GM21825 (cell line): Measurements from ENCODE around the gene RAB3C.

Experiments
- ATAC-seq: cut with Tn5 transposase; IDR thresholded peaks from one replicate; pipeline ENCODE4 v1.9.1; 2021; ENCODE audit warnings: mild to moderate bottlenecking, moderate library complexity; ENCODE audit not compliant: unreplicated experiment

The RAB3C gene

GRCh38 chr5:58765058-58765457, 182.2 kb downstream of the RAB3C start:
- no peak for ATAC-seq

DNA sequence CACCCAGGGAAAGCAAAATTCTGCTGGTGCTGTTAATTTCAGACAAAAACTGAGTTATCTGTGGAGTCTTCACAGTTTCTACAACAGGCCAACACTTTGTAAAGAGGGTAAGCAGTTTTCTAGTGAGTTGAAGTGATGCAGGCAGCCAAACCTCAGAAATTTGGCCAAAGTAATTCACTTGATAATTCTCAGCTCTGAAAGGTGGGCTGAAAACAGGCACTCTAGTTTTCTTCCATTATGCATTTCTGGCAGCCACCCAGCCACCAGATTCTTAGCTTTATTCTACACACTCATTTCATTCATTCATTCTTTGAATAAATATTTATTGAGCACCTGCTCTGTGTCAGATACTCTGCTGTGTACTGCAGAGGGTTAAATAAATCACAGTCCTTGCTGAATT, 184.2 kb downstream of the RAB3C start:
- ATAC-seq: no peak

GRCh38 chr5:58770136-58770535, 187.3 kb downstream of the RAB3C start:
- no peak for ATAC-seq

- ATAC-seq: no peak
These were observed 188.9 kb downstream of the RAB3C start for GRCh38 chr5:58771796-58772195.

DNA sequence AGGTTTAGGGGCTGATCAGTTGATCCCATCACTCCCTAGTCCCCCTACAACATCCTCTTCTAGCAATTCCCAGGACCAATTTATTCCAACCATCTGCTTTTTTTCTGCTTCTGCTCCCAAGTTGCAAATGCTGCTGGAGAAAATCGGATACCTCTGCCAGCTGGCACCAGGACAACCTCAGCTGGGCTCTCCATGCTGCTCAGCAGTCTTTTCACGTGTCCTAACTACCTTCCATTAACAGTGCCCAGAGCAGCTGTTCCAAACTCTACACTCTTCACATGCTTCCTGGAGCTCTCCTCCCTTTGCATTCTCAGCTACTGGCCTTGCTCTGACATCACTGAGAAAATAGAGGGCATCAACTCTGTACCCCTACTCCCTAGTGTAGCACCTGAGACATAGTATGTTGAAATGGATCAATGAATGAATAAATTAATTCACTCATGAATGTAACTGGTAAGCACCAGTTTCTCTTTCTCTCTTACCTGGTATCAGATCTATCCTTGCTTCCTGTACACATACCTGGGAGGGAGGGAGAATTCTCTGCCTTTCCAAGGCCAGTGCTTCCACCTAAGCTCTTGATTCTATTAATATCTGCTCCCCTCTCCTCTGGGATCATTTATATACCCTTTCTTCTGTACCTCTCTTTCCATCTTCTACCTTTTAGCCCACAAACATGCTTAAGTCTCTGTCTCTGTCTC, 191.0 kb downstream of the RAB3C start:
- no peak for ATAC-seq

DNA sequence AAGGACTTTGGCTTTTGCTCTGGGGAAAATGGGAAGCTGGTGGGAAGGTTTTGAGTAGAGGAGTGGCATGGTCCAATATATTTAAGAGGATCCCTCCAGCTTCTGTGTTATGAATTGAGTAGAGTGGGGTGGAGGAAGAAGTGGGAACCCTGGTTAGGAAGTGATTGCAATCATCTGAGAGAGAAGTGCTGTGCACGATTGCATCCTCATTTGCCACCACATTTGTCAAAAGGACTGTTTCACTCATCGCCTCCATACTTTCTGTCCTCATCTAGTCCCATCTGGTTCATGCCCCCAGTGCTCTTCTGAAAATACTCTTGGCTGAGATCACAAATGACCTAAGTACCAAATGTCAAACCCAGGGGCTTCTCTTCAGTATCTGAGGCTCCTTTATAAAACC, 192.1 kb downstream of the RAB3C start:
- ATAC-seq: no peak

- ATAC-seq: peak; percentile 90
These were observed 192.9 kb downstream of the RAB3C start for GRCh38 chr5:58775701-58776262.

DNA sequence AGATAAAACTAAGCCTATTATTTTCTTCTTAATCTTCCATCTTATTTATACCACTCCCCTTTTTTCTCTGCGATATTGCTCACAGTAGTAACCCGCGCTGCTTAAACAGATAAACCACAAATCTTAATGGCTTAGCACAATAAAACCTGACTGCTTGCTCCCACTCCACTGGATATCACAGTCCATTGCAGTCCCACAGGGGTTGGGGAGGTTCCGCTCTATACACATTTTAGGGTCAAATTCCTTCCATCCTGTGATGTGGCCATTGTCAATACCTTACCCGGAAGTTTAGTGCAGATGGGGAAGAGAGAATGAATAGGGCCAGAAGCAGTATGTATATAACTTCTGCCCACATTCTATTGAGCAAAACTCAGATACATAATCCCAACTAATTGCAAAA, 193.7 kb downstream of the RAB3C start:
- no peak for ATAC-seq

DNA sequence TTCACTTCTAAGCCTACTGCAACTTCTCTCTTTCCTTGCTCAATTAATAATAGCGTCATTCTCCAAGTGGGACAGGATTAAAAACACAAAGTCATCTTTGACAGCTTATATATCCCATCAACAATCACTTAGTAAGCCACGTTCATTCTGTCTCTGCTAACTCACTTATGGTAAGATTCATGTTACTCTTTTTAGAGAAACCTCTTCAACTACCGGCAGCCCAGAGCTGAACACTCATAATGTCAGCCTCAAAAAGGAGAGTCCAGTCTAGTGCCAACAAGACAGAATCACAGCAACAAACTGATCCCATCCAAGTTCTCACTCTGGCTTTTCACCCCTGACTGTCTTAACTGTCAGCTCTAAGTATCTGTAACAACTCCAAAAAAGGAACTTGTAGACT, 196.0 kb downstream of the RAB3C start:
- ATAC-seq: no peak

DNA sequence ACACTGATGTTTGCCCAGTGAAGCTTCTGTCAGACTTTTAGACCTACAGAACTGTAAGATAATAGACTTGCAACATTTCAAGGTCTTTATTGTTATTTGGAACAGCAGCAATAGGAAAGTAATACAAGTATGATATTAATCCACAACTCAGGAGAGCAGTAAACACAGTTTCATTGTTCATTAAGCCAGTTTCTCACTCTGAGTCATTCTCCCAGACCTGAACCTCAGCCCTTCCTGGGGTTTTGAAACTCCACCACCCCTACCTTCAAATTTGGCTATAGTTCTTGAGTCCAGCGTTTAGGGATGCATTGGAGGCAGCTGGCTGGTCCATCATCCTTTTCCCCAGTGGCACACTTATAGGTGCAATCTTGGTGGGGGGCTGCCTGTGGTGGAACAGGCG, 203.2 kb downstream of the RAB3C start:
- ATAC-seq: peak; percentile 78

DNA sequence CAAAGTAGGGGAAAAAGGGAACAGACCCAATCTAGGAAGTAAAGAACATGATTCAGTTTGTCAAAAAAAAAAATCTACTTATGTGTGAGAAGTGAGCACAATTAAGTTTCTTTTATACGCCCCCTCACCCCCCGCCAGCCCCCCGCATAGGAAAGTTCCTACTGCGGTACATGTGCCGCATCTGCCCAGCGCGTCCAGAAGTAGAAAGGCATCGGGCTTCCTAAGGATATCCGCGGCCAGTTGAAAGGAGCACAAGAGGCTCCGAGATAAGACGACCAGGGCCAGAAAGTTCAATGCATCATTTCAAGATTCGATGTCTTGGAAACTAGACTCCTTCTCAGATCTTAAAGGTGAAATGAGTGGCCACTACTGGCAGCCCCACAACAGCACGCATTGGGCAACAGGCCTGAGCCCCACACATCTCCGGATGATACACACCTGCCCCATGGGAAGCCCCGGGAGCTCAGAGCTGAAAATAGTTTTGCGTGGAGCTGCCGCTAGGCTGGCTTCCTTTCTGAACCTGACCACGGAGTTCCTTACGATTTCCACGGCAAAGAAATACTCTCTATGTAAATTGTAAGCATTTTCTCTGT, 203.9 kb downstream of the RAB3C start:
- ATAC-seq: no peak

DNA sequence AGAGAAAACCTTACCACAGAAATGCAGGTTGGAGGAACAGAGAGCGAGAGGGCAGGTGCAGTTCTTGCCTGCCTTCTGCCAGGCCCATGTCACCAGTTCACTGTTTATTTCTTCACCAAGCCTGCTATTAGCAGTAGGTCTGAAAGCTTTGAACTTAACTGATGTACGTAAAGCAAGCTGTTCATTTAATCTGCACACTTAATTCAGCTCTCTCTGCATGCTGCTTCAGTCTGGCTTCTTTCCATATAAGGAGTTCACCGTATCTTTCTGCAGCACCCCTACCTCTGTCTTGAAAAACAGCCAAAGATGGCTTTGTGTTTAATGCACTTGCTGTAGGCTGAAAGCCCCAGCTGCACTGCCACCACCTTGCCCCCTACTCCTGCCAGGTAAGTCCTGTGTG, 205.1 kb downstream of the RAB3C start:
- no peak for ATAC-seq

GRCh38 chr5:58793888-58794657, 211.2 kb downstream of the RAB3C start:
- ATAC-seq: no peak

DNA sequence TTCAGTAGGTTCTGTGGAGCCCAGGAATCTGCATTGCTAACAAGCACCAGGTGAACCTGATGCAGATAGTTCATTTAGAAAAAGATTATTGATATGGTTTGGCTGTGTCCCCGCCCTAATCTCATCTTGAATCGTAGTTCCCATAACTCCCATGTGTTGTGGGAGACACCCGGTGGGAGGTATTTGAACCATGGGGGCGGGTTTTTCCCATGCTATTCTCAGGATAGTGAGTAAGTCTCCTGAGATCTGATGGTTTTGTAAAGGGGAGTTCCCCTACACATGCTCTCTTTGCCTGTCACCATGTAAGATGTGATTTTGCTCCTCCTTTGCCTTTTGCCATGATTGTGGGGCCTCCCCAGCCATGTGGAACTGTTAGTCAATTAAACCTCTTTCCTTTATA, 212.0 kb downstream of the RAB3C start:
- ATAC-seq: peak; percentile 52

DNA sequence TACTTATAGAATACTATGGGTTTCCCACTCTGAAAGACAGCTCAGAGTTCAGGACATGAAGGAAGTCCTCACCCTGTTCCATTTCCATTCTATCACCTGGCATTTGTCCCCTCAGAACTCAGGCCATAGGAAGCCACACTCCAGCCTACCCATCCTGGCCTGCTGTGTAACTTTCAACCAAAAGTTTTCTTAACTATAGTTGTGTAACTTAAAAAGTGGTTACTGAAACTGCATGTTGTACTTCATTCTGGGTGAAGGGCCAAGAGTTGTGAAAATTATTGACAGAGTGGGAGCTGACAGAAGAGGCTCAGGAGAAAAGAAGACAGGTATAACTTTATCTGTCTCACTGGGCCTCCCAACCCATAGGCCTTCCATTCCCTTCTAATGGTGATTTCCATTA, 212.5 kb downstream of the RAB3C start:
- peak; percentile 53 for ATAC-seq

DNA sequence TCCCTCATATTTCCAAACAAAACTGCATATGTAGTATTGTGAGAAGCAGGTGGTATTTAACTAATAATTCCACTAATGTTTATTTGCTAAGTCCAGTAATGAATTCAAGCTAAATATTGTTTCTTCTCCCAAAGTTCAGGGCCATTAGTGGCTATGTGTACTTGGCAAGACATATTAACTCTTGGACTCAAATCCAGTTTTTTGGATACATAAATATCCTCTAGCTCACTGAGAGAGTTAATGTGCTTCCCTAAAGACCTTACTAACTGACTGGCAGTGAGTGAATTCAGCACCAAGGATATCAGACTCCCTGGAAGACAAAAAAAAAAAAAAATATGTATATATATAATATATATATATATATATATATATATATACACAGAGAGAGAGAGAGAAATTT, 214.1 kb downstream of the RAB3C start:
- no peak for ATAC-seq

- no peak for ATAC-seq
These were observed 217.5 kb downstream of the RAB3C start for GRCh38 chr5:58800356-58800755.

GRCh38 chr5:58800861-58801540, 218.1 kb downstream of the RAB3C start:
- ATAC-seq: no peak

GRCh38 chr5:58803056-58803455, 220.2 kb downstream of the RAB3C start:
- ATAC-seq: no peak

- ATAC-seq: no peak
These were observed 221.4 kb downstream of the RAB3C start for GRCh38 chr5:58804291-58804690.

- ATAC-seq: no peak
These were observed 227.2 kb downstream of the RAB3C start for GRCh38 chr5:58810086-58810485.
